MM.1S (cell line): ENCODE results near the gene VPS35L.

Source experiments
- DNase-seq: peaks from one replicate; pipeline ENCODE4 v3.0.0-alpha.2; 2015
- H2AFZ ChIP-seq: fragments of 300-600 bp; sonication (generic); 2 replicates; pipeline ENCODE4 v1.6.0; 2016; ENCODE audit warnings: antibody characterized with exemption, low read length
- H3F3A ChIP-seq: fragments of 300-600 bp; sonication (generic); 2 replicates; pipeline ENCODE4 v1.6.1; 2016; ENCODE audit warnings: mild to moderate bottlenecking, antibody characterized with exemption, low read length, moderate library complexity, mixed read lengths; ENCODE audit not compliant: insufficient read depth
- H3K27ac ChIP-seq: fragments of 300-600 bp; sonication (generic); 2 replicates; pipeline ENCODE4 v1.5.1; 2016; ENCODE audit warnings: mild to moderate bottlenecking, low read length
- H3K27me3 ChIP-seq: fragments of 300-600 bp; sonication (generic); replicated peaks from 2 replicates; pipeline ENCODE4 v1.6.0; 2016; ENCODE audit warnings: low read length; ENCODE audit not compliant: insufficient read depth
- H3K36me3 ChIP-seq: fragments of 300-600 bp; sonication (generic); replicated peaks from 2 replicates; pipeline ENCODE4 v1.6.1; 2016; ENCODE audit warnings: mild to moderate bottlenecking, low read length, mixed read lengths; ENCODE audit not compliant: insufficient read depth
- H3K4me1 ChIP-seq: fragments of 300-600 bp; sonication (generic); 2 replicates; pipeline ENCODE4 v1.6.1; 2016; ENCODE audit warnings: low read length, mixed read lengths
- H3K4me2 ChIP-seq: fragments of 300-600 bp; sonication (generic); 2 replicates; pipeline ENCODE4 v1.6.0; 2016; ENCODE audit warnings: low read depth, low read length
- H3K4me3 ChIP-seq: fragments of 300-600 bp; sonication (generic); 2 replicates; pipeline ENCODE4 v1.5.1; 2016; ENCODE audit warnings: low read length, mixed read lengths
- H3K79me2 ChIP-seq: fragments of 300-600 bp; sonication (generic); 2 replicates; pipeline ENCODE4 v1.6.1; 2016; ENCODE audit warnings: mixed run types, low read length, mixed read lengths
- H3K9ac ChIP-seq: fragments of 300-600 bp; sonication (generic); 2 replicates; pipeline ENCODE4 v1.6.1; 2016; ENCODE audit warnings: low read length, mixed read lengths
- H3K9me2 ChIP-seq: fragments of 300-600 bp; sonication (generic); replicated peaks from 2 replicates; pipeline ENCODE4 v1.6.1; 2016; ENCODE audit warnings: mild to moderate bottlenecking, low read length, mixed read lengths; ENCODE audit not compliant: insufficient read depth
- H3K9me3 ChIP-seq: fragments of 300-600 bp; sonication (generic); replicated peaks from 2 replicates; pipeline ENCODE4 v1.6.1; 2016; ENCODE audit warnings: mild to moderate bottlenecking, low read length, mixed read lengths; ENCODE audit not compliant: insufficient read depth
- H4K20me1 ChIP-seq: fragments of 300-600 bp; sonication (generic); 2 replicates; pipeline ENCODE4 v1.6.1; 2016; ENCODE audit warnings: mild to moderate bottlenecking, low read length, moderate library complexity, mixed read lengths; ENCODE audit not compliant: insufficient read depth
- EZH2 ChIP-seq: fragments of 300-600 bp; sonication (generic); optimal IDR thresholded peaks from 2 replicates; pipeline ENCODE3; 2017; ENCODE audit warnings: low read depth, mild to moderate bottlenecking, antibody characterized with exemption, low read length, mixed read lengths
- EZH2phosphoT487 ChIP-seq: fragments of 300-600 bp; sonication (generic); IDR thresholded peaks from 2 replicates; pipeline ENCODE4 v1.6.1; 2018; ENCODE audit warnings: antibody characterized with exemption, low read length
- TF ChIP-seq, protein P1 (sequence below): fragments of 300-600 bp; sonication (generic); IDR thresholded peaks from 2 replicates; pipeline ENCODE4 v1.5.1; 2016; ENCODE audit warnings: antibody characterized with exemption, low read length, mixed read lengths

The VPS35L gene

DNA sequence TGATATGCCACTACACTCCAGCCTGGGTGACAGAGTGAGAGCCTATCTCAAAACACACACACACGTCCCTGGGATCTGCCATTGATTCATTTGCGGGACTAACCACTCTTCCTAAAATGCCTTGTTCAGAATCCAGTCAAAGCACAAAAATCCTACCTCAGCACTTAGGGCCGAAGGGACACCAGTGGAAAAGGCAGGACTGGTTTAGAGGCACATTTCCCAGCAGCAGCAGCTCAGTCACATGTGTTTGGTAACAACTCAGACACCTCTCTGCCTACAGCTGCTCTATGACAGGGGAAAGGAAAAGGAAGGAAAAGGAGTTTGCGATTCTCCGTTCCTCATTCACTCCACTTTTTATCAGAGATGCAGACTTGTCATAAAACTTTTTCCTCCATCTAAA is 150.3 kb downstream of the VPS35L start:
- H3K4me2 ChIP-seq = no peak overlapping the region

GRCh38 chr16:19706846-19707245 is 151.3 kb downstream of the VPS35L start:
- no peaks in the 10 kb centered on the region for H4K20me1 ChIP-seq
- no peaks in the 10 kb centered on the region for H3K79me2 ChIP-seq

More for the DNA sequence above, 150.3 kb downstream of the VPS35L start:
- Histone ChIP-seq H3K9me2 (no peaks in the 10 kb centered on the region), H3F3A (no peaks in the 10 kb centered on the region), H3K9me3 (no peaks in the 10 kb centered on the region), H3K4me3 (no peak overlapping the region), H3K4me1 (no peaks in the 10 kb centered on the region), H2AFZ (no peak overlapping the region), H3K27ac (no peak overlapping the region), H4K20me1 (no peaks in the 10 kb centered on the region), H3K27me3 (no peaks in the 10 kb centered on the region), H3K9ac (no peak overlapping the region), H3K36me3 (no peaks in the 10 kb centered on the region), H3K79me2 (no peaks in the 10 kb centered on the region)
- no peak for DNase-seq
- TF ChIP-seq EZH2phosphoT487 (no peak), EZH2 (no peak)
- TF ChIP-seq, protein P1, sequence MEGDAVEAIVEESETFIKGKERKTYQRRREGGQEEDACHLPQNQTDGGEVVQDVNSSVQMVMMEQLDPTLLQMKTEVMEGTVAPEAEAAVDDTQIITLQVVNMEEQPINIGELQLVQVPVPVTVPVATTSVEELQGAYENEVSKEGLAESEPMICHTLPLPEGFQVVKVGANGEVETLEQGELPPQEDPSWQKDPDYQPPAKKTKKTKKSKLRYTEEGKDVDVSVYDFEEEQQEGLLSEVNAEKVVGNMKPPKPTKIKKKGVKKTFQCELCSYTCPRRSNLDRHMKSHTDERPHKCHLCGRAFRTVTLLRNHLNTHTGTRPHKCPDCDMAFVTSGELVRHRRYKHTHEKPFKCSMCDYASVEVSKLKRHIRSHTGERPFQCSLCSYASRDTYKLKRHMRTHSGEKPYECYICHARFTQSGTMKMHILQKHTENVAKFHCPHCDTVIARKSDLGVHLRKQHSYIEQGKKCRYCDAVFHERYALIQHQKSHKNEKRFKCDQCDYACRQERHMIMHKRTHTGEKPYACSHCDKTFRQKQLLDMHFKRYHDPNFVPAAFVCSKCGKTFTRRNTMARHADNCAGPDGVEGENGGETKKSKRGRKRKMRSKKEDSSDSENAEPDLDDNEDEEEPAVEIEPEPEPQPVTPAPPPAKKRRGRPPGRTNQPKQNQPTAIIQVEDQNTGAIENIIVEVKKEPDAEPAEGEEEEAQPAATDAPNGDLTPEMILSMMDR = no peak

DNA sequence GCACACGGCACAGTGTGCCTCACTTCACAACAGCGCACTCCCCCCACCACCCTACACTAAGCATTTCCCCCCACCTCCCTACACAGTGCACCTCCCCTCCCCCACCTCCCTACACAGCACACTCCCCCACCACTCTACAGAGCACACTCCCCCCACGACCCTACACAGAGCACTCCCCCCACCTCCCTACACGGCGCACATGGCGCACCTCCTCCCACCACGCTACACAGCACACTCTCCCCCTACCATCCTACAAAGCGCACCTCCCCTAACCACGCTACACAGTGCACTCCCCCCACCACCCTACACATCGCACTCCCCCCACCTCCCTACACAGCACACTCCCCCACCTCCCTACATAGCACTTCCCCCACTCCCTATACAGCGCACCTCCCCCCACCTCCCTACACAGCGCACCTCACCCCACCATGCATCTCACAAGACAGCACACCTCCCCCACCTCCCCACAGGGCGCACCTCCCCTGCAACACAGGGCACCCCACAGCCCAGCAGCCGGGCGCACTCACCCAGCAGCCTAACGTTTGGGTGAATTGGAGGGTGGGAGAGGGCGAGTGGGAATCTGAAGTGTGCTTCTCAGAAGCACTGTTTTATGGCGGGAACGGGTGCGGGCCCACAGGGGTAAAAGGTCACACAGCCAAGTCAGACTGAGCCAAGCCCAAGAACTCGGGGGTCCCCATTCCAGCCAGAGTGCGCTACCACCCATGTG is 152.2 kb downstream of the VPS35L start:
- no peaks in the 10 kb centered on the region for H4K20me1 ChIP-seq
- H3K4me2 ChIP-seq = no peak overlapping the region
- H3F3A ChIP-seq = no peaks in the 10 kb centered on the region
- H3K9ac ChIP-seq = no peak overlapping the region
- no peaks in the 10 kb centered on the region for H3K27me3 ChIP-seq
- DNase-seq = no peak
- no peak overlapping the region for H3K27ac ChIP-seq
- no peak for TF ChIP-seq EZH2
- TF ChIP-seq, protein P1 = no peak
- TF ChIP-seq EZH2phosphoT487 = no peak
- H3K9me3 ChIP-seq = no peaks in the 10 kb centered on the region
- no peak overlapping the region for H2AFZ ChIP-seq
- no peaks in the 10 kb centered on the region for H3K4me1 ChIP-seq
- no peaks in the 10 kb centered on the region for H3K36me3 ChIP-seq
- no peak overlapping the region for H3K4me3 ChIP-seq
- H3K79me2 ChIP-seq = no peaks in the 10 kb centered on the region
- no peaks in the 10 kb centered on the region for H3K9me2 ChIP-seq

More at GRCh38 chr16:19706846-19707245, 151.3 kb downstream of the VPS35L start:
- Histone ChIP-seq H3K4me3 (no peak overlapping the region), H3K9me3 (no peaks in the 10 kb centered on the region), H3F3A (no peaks in the 10 kb centered on the region), H3K27ac (no peak overlapping the region), H3K9me2 (no peaks in the 10 kb centered on the region), H3K9ac (no peak overlapping the region), H2AFZ (no peak overlapping the region), H3K4me2 (no peak overlapping the region), H3K36me3 (no peaks in the 10 kb centered on the region), H3K27me3 (no peaks in the 10 kb centered on the region), H3K4me1 (no peaks in the 10 kb centered on the region)
- TF ChIP-seq EZH2 = no peak
- TF ChIP-seq, protein P1 = no peak
- no peak for TF ChIP-seq EZH2phosphoT487
- no peak for DNase-seq
